ENCODE results near the gene CT45A2.
"Not testable (repeated sequence)": the region's sequence is repeated elsewhere in the genome, so short reads cannot be mapped to it uniquely, and the experiment has no call there.

CT45A2 gene

DNA sequence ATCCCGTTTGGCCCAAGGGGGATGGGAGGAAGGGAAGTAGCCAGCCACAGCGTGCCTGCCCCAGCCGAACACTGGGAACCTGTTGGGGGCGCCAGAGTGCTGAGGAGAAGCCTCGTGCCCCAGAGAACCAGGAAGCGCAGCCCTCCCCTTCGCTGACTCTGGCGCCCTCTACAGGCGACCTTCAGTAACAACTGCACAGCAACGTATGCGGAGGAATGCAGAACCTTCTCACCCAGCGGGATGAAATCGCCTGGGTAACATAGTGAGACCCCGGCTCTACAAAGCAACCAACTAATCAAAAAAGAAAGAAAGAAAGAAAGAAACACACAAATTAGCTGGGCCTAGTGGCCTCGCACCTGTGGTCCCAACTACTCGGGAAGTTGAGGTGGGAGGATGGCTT is 34.4 kb downstream of the CT45A2 start, which contains the start of gene CT45A5:
Gene CT45A5, minus strand, starts transcription at position 101 of the 400 bp plus-strand sequence. CDS start 3,774 bp downstream, outside the sequence.
- not testable (repeated sequence) for H3K4me1 ChIP-seq (ENCODE audit: control insufficient read depth, insufficient read depth, low read depth, low read length); DNase-seq; H3K4me3 ChIP-seq (ENCODE audit: insufficient read depth in 1 of 2, low read depth in 1 of 2, low read length in 2 of 2); H2AFZ ChIP-seq (ENCODE audit: low read depth, low read length); H3K9ac ChIP-seq (ENCODE audit: low read length); H2BK120ac ChIP-seq (ENCODE audit: low read depth, low read length); H3K36me3 ChIP-seq (ENCODE audit: control insufficient read depth in 1 of 2, insufficient read depth in 2 of 2, low read depth in 1 of 2, low read length in 2 of 2); H3K79me1 ChIP-seq (replicated peaks; ENCODE audit: low read length, poor library complexity, severe bottlenecking); H3K4ac ChIP-seq (ENCODE audit: low read depth in 1 of 2, low read length in 2 of 2); H2BK15ac ChIP-seq (ENCODE audit: low read depth, poor library complexity, severe bottlenecking); H4K91ac ChIP-seq (ENCODE audit: low read length); H2BK12ac ChIP-seq (ENCODE audit: low read length in 2 of 2); H2AK5ac ChIP-seq (ENCODE audit: low read length, severe bottlenecking); H3K14ac ChIP-seq (ENCODE audit: low read length in 2 of 2); H3K9me3 ChIP-seq (ENCODE audit: control insufficient read depth, low read length); H3K18ac ChIP-seq (ENCODE audit: low read depth in 1 of 2, low read length in 2 of 2); H4K8ac ChIP-seq (ENCODE audit: low read length); H2BK5ac ChIP-seq (ENCODE audit: low read depth, low read length, poor library complexity, severe bottlenecking); H3K23ac ChIP-seq (ENCODE audit: low read length in 2 of 2); H3K27ac ChIP-seq (ENCODE audit: low read length, poor library complexity, severe bottlenecking); H3K27me3 ChIP-seq (ENCODE audit: control insufficient read depth in 1 of 2, insufficient read depth in 1 of 2, low read length in 2 of 2); H3K4me2 ChIP-seq (ENCODE audit: low read length, poor library complexity, severe bottlenecking)
- no CpG with 5 or more reads among the region's 16 CpGs for WGBS

DNA sequence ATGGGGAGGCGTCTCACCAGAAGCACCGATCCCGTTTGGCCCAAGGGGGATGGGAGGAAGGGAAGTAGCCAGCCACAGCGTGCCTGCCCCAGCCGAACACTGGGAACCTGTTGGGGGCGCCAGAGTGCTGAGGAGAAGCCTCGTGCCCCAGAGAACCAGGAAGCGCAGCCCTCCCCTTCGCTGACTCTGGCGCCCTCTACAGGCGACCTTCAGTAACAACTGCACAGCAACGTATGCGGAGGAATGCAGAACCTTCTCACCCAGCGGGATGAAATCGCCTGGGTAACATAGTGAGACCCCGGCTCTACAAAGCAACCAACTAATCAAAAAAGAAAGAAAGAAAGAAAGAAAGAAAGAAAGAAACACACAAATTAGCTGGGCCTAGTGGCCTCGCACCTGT is 51.7 kb downstream of the CT45A2 start, which contains the start of gene CT45A3:
Gene CT45A3, minus strand, starts transcription at position 101 of the 400 bp plus-strand sequence. CDS start 3,747 bp downstream, outside the sequence.
- not testable (repeated sequence) for H2BK5ac ChIP-seq (ENCODE audit: low read depth, low read length, poor library complexity, severe bottlenecking); H2BK15ac ChIP-seq (ENCODE audit: low read depth, poor library complexity, severe bottlenecking); H3K4me2 ChIP-seq (ENCODE audit: low read length, poor library complexity, severe bottlenecking); H3K4me3 ChIP-seq (ENCODE audit: insufficient read depth in 1 of 2, low read depth in 1 of 2, low read length in 2 of 2); H2BK120ac ChIP-seq (ENCODE audit: low read depth, low read length); H3K9me3 ChIP-seq (ENCODE audit: control insufficient read depth, low read length); H3K18ac ChIP-seq (ENCODE audit: low read depth in 1 of 2, low read length in 2 of 2); H3K4ac ChIP-seq (ENCODE audit: low read depth in 1 of 2, low read length in 2 of 2); H3K36me3 ChIP-seq (ENCODE audit: control insufficient read depth in 1 of 2, insufficient read depth in 2 of 2, low read depth in 1 of 2, low read length in 2 of 2); DNase-seq; H2BK12ac ChIP-seq (ENCODE audit: low read length in 2 of 2); H3K23ac ChIP-seq (ENCODE audit: low read length in 2 of 2); H4K91ac ChIP-seq (ENCODE audit: low read length); H3K9ac ChIP-seq (ENCODE audit: low read length); H3K27ac ChIP-seq (ENCODE audit: low read length, poor library complexity, severe bottlenecking); H2AFZ ChIP-seq (ENCODE audit: low read depth, low read length); H2AK5ac ChIP-seq (ENCODE audit: low read length, severe bottlenecking); H3K79me1 ChIP-seq (replicated peaks; ENCODE audit: low read length, poor library complexity, severe bottlenecking); H3K27me3 ChIP-seq (ENCODE audit: control insufficient read depth in 1 of 2, insufficient read depth in 1 of 2, low read length in 2 of 2); H3K14ac ChIP-seq (ENCODE audit: low read length in 2 of 2); H4K8ac ChIP-seq (ENCODE audit: low read length); H3K4me1 ChIP-seq (ENCODE audit: control insufficient read depth, insufficient read depth, low read depth, low read length)
- no CpG with 5 or more reads among the region's 17 CpGs for WGBS

All from mesenchymal stem cell (in vitro differentiated cells and primary cell).